Activated B cell treated with CpG ODN at 0.5 μM for 24 hours (primary cell): ENCODE measurements around the gene CTCF. TPM values are rescaled to one million over a fixed set of nuclear protein-coding genes. Genes with fewer than 3 reads are reported as not detected.
"Not testable (repeated sequence)": the region's sequence is repeated elsewhere in the genome, so short reads cannot be mapped to it uniquely, and the experiment has no call there.

ENCODE experiments used
- ATAC-seq: fragments of 200-7000 bp; cut with Tn5 transposase; one replicate; pipeline ENCODE4 v1.10.0; 2021; ENCODE audit warnings: low read depth, mild to moderate bottlenecking, moderate library complexity
- CTCF ChIA-PET: fragments of 350-600 bp; sonication (Branson Sonifier 250); formaldehyde crosslinking; loops from one replicate; lab custom pipeline; 2021; ENCODE audit warnings: antibody characterized with exemption; lab: Charles Lee
- POLR2A ChIA-PET: fragments of 350-600 bp; sonication (Branson Sonifier 250); formaldehyde crosslinking; loops from one replicate; lab custom pipeline; 2021; ENCODE audit warnings: antibody characterized with exemption; lab: Charles Lee
- DNase-seq: peaks from one replicate; pipeline ENCODE4 v3.0.0; 2022
- H3K27ac Mint-ChIP-seq: one replicate; pipeline ENCODE4 v1.8.0; 2020; ENCODE audit warnings: mixed read lengths
- H3K27me3 Mint-ChIP-seq: one replicate; pipeline ENCODE4 v1.8.0; 2021; ENCODE audit warnings: mixed read lengths
- H3K36me3 Mint-ChIP-seq: one replicate; pipeline ENCODE4 v1.8.0; 2021; ENCODE audit warnings: low read depth, mixed read lengths
- H3K4me1 Mint-ChIP-seq: one replicate; pipeline ENCODE4 v1.8.0; 2021; ENCODE audit warnings: mixed read lengths
- H3K4me3 Mint-ChIP-seq: one replicate; pipeline ENCODE4 v1.8.0; 2020; ENCODE audit warnings: mild to moderate bottlenecking, mixed read lengths
- H3K9me3 Mint-ChIP-seq: one replicate; pipeline ENCODE4 v1.8.0; 2020; ENCODE audit warnings: mixed read lengths
- CTCF ChIP-seq: fragments of 200-600 bp; IDR thresholded peaks from one replicate; pipeline ENCODE4 v1.8.0; 2022; ENCODE audit warnings: antibody characterized with exemption, mild to moderate bottlenecking
- intact Hi-C: fragments of 100-400 bp; cut with micrococcal nuclease; formaldehyde crosslinking; loops from one replicate; pipeline ENCODE4 v1.15.1; 2024
- total RNA-seq: library from RNA; stranded (reverse); gene quantifications from 2 replicates; pipeline ENCODE4 v1.2.3, GENCODE V29; 2022

CTCF gene
- 53.1 and 59.6 TPM in 2 replicates for total RNA-seq

- Mint-ChIP-seq H3K27ac (peak within 1 kb of the TSS; percentile 91), H3K27me3 (no peaks in the 10 kb centered on the region), H3K4me3 (peak within 1 kb of the TSS; percentile 91), H3K4me1 (peaks cover 62% of the 10 kb centered on the region), H3K36me3 (peaks cover 8% of the 10 kb centered on the region), H3K9me3 (no peaks in the 10 kb centered on the region)
- peak; percentile 56 for ATAC-seq
- CTCF ChIA-PET = interaction anchor here (1.0 to 10.0 kb wide), 17 partner anchors 9 to 277 kb away, joined by 3 to 200 read pairs (median 5); partner anchors contain the start of genes ATP6V0D1 and CARMIL2
- POLR2A ChIA-PET = interaction anchor here (0.5 to 5.0 kb wide), 24 partner anchors 11 to 816 kb away, joined by 3 to 133 read pairs (median 6); partner anchors contain the start of genes ACD, ATP6V0D1, C16orf86 and CARMIL2
- no peak for TF ChIP-seq CTCF
- no peak for DNase-seq
- intact Hi-C loops = loop anchor here (1.0 to 2.0 kb wide), 18 partner anchors 10 to 373 kb away; partner anchors contain the start of genes ACD, ATP6V0D1, CARMIL2 and FHOD1
Observed at GRCh38 chr16:67562526-67562917, at the start of gene CTCF. Gene CTCF, plus strand, starts transcription at chr16:67562526. Its CDS starts 48,307 bp downstream, at chr16:67610833.

- Mint-ChIP-seq H3K4me1 (peaks cover 68% of the 10 kb centered on the region), H3K27ac (peak overlapping the region; percentile 94)
- not testable (repeated sequence) for H3K36me3 Mint-ChIP-seq, H3K9me3 Mint-ChIP-seq, ATAC-seq, H3K27me3 Mint-ChIP-seq, DNase-seq, H3K4me3 Mint-ChIP-seq
- POLR2A ChIA-PET = interaction anchor here (0.6 to 6.6 kb wide), 16 partner anchors 9 to 412 kb away, joined by 3 to 98 read pairs (median 4); partner anchors contain the start of genes ACD and ATP6V0D1
- intact Hi-C loops = loop anchor here (1.0 kb wide), 4 partner anchors 20 to 49 kb away; partner anchors contain the start of gene ATP6V0D1
- CTCF ChIA-PET = interaction anchor here (0.8 to 15.2 kb wide), 14 partner anchors 9 to 560 kb away, joined by 3 to 298 read pairs (median 4); partner anchors contain the start of genes ACD, ATP6V0D1, CARMIL2 and CTCF
Observed at GRCh38 chr16:67513892-67514291, 48.4 kb upstream of the CTCF start.

GRCh38 chr16:67514382-67514828 is 47.9 kb upstream of the CTCF start:
- Mint-ChIP-seq H3K9me3 (no peaks in the 10 kb centered on the region), H3K4me3 (peak overlapping the region; percentile 60), H3K36me3 (no peaks in the 10 kb centered on the region), H3K4me1 (peaks cover 73% of the 10 kb centered on the region), H3K27ac (peak overlapping the region; percentile 94), H3K27me3 (no peaks in the 10 kb centered on the region)
- CTCF ChIA-PET = interaction anchor here (0.8 to 15.2 kb wide), 14 partner anchors 10 to 560 kb away, joined by 3 to 298 read pairs (median 4); partner anchors contain the start of genes ACD, ATP6V0D1, CARMIL2 and CTCF
- intact Hi-C loops = loop anchor here (1.0 kb wide), 4 partner anchors 20 to 49 kb away; partner anchors contain the start of gene ATP6V0D1
- POLR2A ChIA-PET = interaction anchor here (0.6 to 6.6 kb wide), 15 partner anchors 8 to 412 kb away, joined by 3 to 98 read pairs (median 4); partner anchors contain the start of genes ACD and ATP6V0D1
- TF ChIP-seq CTCF = no peak
- ATAC-seq (peak; percentile 23), DNase-seq (no peak)

- intact Hi-C loops = no loop called here
- no peaks in the 10 kb centered on the region for H3K9me3 Mint-ChIP-seq
- CTCF ChIA-PET = interaction anchor here (0.6 to 15.2 kb wide), 10 partner anchors 23 to 151 kb away, joined by 3 to 298 read pairs (median 4); partner anchors contain the start of genes ATP6V0D1 and CTCF
- peaks cover 87% of the 10 kb centered on the region for H3K4me1 Mint-ChIP-seq
- H3K4me3 Mint-ChIP-seq = peak overlapping the region; percentile 65
- POLR2A ChIA-PET = interaction anchor here (0.6 to 7.4 kb wide), 17 partner anchors 10 to 569 kb away, joined by 3 to 98 read pairs (median 7); partner anchors contain the start of genes ATP6V0D1, CARMIL2, CTCF and NFATC3
- H3K36me3 Mint-ChIP-seq = no peaks in the 10 kb centered on the region
- no peaks in the 10 kb centered on the region for H3K27me3 Mint-ChIP-seq
- ATAC-seq (no peak), DNase-seq (no peak)
- H3K27ac Mint-ChIP-seq = peak overlapping the region; percentile 98
- no peak for TF ChIP-seq CTCF
Observed at GRCh38 chr16:67516296-67517154, 45.8 kb upstream of the CTCF start.

- no peaks in the 10 kb centered on the region for H3K27me3 Mint-ChIP-seq
- H3K36me3 Mint-ChIP-seq = no peaks in the 10 kb centered on the region
- no peaks in the 10 kb centered on the region for H3K9me3 Mint-ChIP-seq
- ChIA-PET POLR2A (interaction anchor here (0.6 to 7.4 kb wide), 17 partner anchors 11 to 568 kb away, joined by 3 to 98 read pairs (median 6); partner anchors contain the start of genes ACD, ATP6V0D1, CARMIL2 and CTCF), CTCF (interaction anchor here (0.6 to 15.2 kb wide), 10 partner anchors 20 to 150 kb away, joined by 3 to 298 read pairs (median 4); partner anchors contain the start of genes ATP6V0D1, CARMIL2 and CTCF)
- H3K4me1 Mint-ChIP-seq = peaks cover 89% of the 10 kb centered on the region
- no peak for TF ChIP-seq CTCF
- DNase-seq (no peak), ATAC-seq (no peak)
- intact Hi-C loops = no loop called here
- H3K4me3 Mint-ChIP-seq = peak overlapping the region; percentile 65
- H3K27ac Mint-ChIP-seq = peak overlapping the region; percentile 98
Observed at GRCh38 chr16:67517155-67517445, 45.2 kb upstream of the CTCF start.
